GM12878 (cell line): ENCODE results near the gene MPIG6B.

Experiments used
- BCL3 ChIP-seq: IDR thresholded peaks from 2 replicates; pipeline ENCODE4 v1.6.1; 2011; ENCODE audit warnings: borderline replicate concordance, low read depth, mild to moderate bottlenecking, moderate library complexity, low read length; ENCODE audit not compliant: insufficient read depth, poor library complexity, severe bottlenecking
- CHD2 ChIP-seq: IDR thresholded peaks from 2 replicates; pipeline ENCODE4 v1.6.1; 2011; ENCODE audit warnings: low read depth, low read length, improper control_type of control experiment, borderline replicate concordance
- CREM ChIP-seq: IDR thresholded peaks from 2 replicates; pipeline ENCODE4 v1.6.1; 2014; ENCODE audit warnings: antibody characterized with exemption, low read depth
- CTCF ChIP-seq, 3 experiments: IDR thresholded peaks in 2 of 3; conservative IDR thresholded peaks in 1 of 3; 2 replicates each; pipeline ENCODE4 v1.5.1; 2011; ENCODE audit warnings: low read depth in 3 of 3, low read length in 3 of 3, mild to moderate bottlenecking in 3 of 3, control low read depth in 2 of 3, moderate library complexity in 2 of 3, inconsistent platforms in 1 of 3, mixed read lengths in 1 of 3; ENCODE audit not compliant: control insufficient read depth in 2 of 3, insufficient read depth in 1 of 3; ENCODE audit errors: extremely low read depth in 1 of 3
- JUND ChIP-seq: IDR thresholded peaks from 2 replicates; pipeline ENCODE4 v1.6.1; 2012; ENCODE audit warnings: low read depth, mild to moderate bottlenecking, low read length, improper control_type of control experiment, moderate library complexity
- MAX ChIP-seq: IDR thresholded peaks from 2 replicates; pipeline ENCODE4 v1.6.1; 2012; ENCODE audit warnings: low read depth, low read length, improper control_type of control experiment
- NBN ChIP-seq: fragments of 450-650 bp; IDR thresholded peaks from 2 replicates; pipeline ENCODE4 v1.6.1; 2016
- NR2C2 ChIP-seq: IDR thresholded peaks from 2 replicates; pipeline ENCODE4 v1.6.1; 2011; ENCODE audit warnings: borderline replicate concordance, low read depth; ENCODE audit not compliant: control insufficient read depth, insufficient read length
- SMARCA5 ChIP-seq: fragments of 450-650 bp; IDR thresholded peaks from 2 replicates; pipeline ENCODE4 v1.6.1; 2017; ENCODE audit warnings: mild to moderate bottlenecking
- YY1 ChIP-seq: IDR thresholded peaks from 2 replicates; pipeline ENCODE4 v1.6.1; 2011; ENCODE audit warnings: low read depth, mild to moderate bottlenecking, low read length
- ZBED1 ChIP-seq: IDR thresholded peaks from 2 replicates; pipeline ENCODE4 v1.6.1; 2016; ENCODE audit warnings: borderline replicate concordance
- TF ChIP-seq, protein P1 (sequence below): IDR thresholded peaks from 2 replicates; pipeline ENCODE4 v1.6.1; 2011; ENCODE audit warnings: borderline replicate concordance, low read depth, mild to moderate bottlenecking, moderate library complexity, mixed read lengths, low read length; ENCODE audit not compliant: insufficient read depth; ENCODE audit errors: extremely low read length
- TF ChIP-seq, protein P2 (sequence below): IDR thresholded peaks from 2 replicates; pipeline ENCODE4 v1.6.1; 2012; ENCODE audit warnings: low read length, inconsistent platforms
- TF ChIP-seq, protein P3 (sequence below): fragments of 450-650 bp; IDR thresholded peaks from 2 replicates; pipeline ENCODE4 v1.6.1; 2017; ENCODE audit warnings: mild to moderate bottlenecking

DNA sequence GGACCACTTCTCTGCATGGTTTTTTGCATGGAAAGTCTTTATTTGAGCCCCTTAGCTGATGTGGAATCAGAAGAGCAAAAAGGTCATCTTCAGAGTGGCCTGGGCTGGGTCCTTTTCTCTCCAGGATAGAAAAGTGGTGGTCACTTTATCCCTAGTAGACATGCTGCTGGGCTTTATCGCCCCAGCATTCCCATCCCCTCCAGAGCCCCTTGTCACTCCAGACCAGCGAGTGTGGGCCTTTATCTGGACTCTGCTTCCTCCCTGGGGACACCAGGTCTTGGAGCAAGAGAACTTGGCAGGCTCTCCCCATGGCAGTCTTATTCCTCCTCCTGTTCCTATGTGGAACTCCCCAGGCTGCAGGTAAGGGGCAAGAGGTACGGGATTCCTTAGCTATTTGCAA, 16.6 kb upstream of the MPIG6B start, which contains the start of gene LY6G6F:
- TF ChIP-seq MAX (no peak), CREM (no peak), BCL3 (no peak), CHD2 (no peak), NR2C2 (no peak), NBN (no peak), JUND (no peak), SMARCA5 (no peak), ZBED1 (no peak), YY1 (no peak), CTCF (IDR thresholded peaks at IDR 0.05 in 2 of 3, conservative IDR thresholded peaks at IDR 0.05 in 1 of 3; ENCODE audit: control insufficient read depth in 2 of 3, extremely low read depth in 1 of 3, insufficient read depth in 1 of 3, low read depth in 3 of 3, low read length in 3 of 3) (no peak)
- TF ChIP-seq, protein P1, sequence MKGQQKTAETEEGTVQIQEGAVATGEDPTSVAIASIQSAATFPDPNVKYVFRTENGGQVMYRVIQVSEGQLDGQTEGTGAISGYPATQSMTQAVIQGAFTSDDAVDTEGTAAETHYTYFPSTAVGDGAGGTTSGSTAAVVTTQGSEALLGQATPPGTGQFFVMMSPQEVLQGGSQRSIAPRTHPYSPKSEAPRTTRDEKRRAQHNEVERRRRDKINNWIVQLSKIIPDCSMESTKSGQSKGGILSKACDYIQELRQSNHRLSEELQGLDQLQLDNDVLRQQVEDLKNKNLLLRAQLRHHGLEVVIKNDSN: no peak
- TF ChIP-seq, protein P2, sequence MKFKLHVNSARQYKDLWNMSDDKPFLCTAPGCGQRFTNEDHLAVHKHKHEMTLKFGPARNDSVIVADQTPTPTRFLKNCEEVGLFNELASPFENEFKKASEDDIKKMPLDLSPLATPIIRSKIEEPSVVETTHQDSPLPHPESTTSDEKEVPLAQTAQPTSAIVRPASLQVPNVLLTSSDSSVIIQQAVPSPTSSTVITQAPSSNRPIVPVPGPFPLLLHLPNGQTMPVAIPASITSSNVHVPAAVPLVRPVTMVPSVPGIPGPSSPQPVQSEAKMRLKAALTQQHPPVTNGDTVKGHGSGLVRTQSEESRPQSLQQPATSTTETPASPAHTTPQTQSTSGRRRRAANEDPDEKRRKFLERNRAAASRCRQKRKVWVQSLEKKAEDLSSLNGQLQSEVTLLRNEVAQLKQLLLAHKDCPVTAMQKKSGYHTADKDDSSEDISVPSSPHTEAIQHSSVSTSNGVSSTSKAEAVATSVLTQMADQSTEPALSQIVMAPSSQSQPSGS: no peak
- TF ChIP-seq, protein P3, sequence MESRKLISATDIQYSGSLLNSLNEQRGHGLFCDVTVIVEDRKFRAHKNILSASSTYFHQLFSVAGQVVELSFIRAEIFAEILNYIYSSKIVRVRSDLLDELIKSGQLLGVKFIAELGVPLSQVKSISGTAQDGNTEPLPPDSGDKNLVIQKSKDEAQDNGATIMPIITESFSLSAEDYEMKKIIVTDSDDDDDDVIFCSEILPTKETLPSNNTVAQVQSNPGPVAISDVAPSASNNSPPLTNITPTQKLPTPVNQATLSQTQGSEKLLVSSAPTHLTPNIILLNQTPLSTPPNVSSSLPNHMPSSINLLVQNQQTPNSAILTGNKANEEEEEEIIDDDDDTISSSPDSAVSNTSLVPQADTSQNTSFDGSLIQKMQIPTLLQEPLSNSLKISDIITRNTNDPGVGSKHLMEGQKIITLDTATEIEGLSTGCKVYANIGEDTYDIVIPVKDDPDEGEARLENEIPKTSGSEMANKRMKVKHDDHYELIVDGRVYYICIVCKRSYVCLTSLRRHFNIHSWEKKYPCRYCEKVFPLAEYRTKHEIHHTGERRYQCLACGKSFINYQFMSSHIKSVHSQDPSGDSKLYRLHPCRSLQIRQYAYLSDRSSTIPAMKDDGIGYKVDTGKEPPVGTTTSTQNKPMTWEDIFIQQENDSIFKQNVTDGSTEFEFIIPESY: no peak
